GM18858 (cell line): ENCODE data around the gene KRT78.
"Not testable (repeated sequence)": the region's sequence is repeated elsewhere in the genome, so short reads cannot be mapped to it uniquely, and the experiment has no call there.

Experiments
- ATAC-seq: cut with Tn5 transposase; IDR thresholded peaks from one replicate; pipeline ENCODE4 v1.9.1; 2021; ENCODE audit not compliant: unreplicated experiment

Gene KRT78

DNA sequence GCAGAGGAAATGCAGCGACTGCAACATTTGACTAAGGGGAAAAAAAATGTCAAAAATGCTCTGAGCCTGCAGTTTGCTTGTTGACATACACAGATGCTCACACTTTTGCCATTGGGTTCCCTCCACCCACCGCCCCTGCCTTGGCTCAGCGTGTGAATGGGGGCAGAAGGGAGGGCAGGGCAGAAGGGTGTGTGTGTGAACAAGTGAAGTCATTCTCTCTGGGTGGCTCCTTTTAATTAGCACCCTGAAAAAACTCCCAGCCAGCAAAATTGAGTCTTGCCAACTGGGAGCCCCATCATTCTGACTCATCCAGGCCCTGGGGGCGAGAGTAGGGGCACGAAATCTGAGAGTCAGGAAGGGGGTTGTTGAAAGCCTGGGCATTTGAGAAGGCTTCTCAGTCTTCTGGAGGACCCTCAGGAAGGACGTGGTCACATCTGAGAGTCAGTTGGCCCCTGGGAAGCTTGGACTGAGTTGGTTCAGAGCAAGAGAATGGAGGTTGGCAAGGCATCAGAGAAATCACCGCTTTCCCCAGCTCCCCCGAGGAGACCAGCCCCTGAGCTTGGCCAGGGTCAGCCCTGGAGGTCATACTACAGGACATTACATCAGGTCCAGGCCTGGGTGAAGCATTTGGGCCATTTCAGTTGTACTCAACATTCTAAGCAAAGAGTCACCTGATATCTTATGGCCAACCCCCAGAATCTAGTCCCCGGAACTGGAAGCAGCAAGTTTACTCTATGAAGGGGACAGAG, 22.7 kb upstream of the KRT78 start:
- no peak for ATAC-seq

DNA sequence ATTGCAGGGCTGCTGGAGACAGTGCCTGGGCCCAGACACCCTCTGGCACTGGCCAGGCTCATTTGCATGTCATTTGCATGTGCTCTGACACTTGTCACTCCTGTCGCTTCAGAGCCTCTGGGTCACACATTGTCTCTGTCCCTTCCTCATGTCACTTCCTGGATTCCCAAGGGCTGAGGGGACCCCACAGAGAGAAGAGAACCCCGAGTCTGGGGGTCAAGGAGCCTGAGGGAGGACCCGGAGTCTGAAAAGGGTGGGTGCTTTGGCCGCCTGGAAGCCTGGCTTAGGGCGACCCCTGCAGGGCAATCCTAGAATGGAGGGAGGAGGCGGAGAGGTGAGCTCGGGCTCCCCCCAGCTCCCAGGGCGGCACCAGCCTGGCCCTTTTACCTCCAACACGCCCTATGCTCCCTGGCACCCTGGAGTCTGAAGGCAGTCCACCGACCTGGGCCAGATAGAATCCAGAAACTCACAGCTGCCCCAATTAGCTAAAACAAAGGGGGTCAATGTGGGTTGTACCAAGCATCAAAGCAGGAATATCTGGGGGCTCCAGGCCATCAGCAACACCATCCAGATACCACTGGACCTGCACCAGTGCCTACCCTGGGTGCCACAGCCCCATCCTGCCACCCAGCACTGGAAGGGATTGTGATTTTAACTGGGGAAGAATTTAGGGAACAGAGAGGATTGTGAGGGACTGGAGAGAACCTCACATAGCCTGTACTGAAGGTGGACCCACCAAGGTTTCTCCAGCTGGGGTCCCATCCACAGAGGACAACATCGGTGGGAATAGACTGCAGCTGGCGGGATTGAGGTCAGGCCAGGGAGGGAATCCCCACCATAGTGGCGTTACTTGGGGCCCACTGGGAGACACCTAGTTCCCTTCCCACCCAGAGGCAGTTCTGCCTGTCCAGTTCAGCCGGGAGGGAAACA, 21.8 kb upstream of the KRT78 start:
- no peak for ATAC-seq

DNA sequence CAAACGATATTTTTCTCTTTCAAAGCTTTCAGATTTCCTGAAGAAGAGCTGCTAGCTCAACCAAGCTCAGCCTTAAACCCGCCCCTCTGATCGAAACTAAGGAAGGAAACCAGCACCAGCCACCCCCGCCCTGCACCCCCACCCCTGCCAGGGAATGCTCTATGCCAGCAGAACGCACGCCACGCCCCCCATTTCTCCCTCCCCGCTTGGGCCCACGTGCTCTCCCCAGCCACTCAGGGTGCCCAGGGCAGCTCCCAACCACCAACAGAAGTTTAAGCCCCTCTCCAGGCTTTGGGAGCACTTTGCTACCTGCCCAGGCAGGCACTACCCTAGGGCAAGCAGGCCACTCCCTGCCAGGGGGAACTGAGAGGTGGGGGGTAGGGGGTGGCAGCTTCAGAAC, 18.8 kb upstream of the KRT78 start:
- ATAC-seq = no peak

DNA sequence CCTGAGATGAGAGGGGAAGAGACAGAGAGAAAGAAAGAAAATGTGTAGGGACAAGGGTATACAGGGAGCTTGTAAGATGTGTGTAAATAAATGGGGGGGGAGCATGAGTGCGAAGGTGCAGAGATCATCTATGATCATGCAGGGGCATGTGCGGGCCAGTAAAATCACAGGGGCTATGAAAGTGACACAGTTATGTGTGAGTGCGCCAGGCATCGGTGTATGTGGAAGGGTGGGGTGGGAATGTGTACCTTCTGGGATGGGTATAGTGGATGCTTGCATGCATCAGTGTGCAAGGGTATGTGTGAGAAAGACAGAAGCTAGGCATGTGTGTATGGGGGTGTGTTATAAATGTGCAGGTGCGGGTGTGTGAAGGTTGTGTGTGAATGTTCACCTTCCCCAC, 18.4 kb upstream of the KRT78 start:
- no peak for ATAC-seq

DNA sequence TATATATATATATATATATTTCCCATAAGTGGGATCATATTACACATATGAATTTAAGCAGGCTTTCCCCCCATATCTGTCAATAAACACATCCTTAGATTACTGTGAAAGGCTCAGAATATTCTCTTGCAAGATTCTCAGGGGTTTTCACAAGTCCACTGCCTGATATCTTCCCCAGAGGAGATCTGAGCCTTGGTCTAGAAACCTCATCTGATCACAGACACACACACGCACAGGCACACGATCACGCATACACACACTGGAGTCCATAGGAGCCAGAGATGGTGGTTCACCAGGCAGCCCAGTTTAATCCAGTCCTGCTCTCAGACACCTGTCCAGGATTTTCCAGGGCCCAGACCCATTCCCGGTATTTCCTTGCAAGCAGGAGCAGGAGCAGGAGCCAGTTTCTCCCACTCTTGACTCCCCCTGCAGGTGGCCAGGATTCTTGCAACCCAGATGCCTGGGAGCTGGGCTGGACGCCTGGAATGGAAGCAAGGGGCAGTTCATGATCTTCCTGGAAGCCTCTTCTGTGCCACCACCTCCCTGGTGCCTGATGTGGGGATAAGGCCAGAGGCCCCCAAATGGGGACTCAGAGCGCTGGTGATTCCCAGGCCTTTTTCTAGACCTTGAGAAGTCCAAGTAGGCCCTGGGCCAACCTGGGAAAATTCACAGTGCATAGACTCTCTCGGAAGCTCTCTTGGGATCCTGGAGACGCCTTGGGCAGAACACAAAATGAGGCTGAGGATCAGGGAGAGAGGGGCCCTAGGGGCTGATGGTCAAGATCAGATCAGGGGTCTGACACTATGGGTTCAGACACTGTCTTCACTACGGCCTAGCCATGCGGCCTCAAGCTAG, 16.5 kb upstream of the KRT78 start:
- ATAC-seq = no peak

DNA sequence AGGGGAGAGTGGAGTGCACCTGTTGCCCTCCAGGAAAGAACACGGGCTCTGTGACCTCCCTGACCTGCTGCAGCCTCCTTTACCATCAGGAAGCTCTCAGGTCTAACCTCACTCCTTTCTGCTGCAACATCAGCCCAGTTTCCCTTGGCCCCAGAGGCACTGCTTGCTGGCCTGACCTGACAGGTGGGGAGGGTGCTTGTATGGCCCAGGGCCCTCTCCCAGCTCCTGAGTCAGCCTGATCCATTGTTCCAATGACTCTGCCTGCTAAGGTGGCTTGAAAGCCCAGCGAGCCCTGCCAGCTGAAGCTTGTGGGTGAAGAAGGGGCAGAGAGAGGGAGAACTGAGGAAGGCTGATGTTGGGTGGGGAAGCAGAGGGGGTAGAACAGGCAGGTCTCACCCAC, 13.2 kb upstream of the KRT78 start:
- ATAC-seq = no peak

DNA sequence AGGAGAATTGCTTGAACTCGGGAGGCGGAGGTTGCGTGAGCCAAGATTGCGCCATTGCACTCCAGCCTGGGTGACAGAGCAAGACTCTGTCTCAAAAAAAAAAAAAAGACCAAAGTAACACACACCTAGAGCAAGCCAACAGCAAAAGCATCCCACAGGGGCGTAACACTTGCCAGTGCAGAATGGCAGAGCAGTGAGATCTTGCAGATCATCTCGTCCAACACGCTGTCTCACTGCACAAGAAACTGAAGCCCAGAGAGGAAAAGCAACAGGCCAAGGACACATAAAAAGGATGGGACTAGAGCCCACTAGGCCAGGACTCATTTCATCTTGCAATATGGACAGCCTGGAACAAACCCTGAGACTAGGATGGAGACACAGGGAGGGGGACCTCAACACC, 12.7 kb upstream of the KRT78 start:
- no peak for ATAC-seq

DNA sequence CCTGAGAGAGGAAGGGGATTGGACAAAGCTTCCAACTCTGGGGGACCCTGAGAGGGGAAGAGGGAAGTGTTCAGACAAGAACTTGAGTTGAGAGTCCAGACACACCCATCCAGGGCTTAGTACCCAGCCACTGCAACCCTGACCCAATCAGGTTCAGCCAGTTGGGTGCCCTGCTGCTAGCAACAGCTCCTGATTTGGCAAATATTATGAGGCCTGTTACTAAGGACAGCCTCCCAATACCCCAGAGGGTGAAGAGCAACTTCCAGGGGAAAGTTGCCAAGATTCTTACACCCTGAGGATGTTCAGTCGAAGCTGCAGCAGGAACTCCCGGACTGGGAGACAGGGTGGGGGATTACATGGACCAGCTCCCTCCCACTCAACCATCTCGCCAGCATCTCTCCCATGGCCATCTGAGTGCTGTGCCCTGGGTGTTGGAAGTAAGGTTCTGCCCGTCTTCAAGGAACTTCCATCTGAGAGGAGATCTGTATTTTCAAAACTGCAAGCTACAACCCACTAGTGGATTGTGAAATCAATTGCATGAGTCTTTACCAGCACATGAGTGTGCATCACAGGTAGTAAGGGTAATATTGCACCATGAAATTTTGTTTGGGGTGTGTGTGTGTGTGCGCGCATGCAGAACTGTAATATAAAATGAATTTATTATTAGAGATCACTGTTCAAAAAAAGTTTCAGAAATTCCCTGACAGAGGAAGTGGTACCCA, 11.5 kb upstream of the KRT78 start:
- ATAC-seq = no peak

DNA sequence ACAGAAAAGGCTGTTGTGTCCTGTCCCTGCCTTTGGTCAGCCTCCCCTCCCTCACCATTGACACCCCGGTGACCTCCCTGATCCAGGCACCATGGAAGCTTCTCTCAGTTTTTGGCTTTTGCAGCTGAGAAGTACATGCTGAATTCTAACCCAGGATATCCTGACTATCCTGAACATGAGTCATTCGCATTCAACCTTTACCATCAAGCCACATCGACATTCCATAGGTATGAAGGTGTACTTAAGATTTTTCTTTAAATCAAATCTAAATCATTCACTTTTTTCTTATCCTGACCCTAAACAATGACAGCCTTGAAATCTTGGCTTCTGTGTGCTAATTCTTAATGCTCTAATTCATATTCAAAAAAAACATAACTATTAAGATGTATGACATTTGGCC, 8.7 kb upstream of the KRT78 start:
- ATAC-seq = no peak

DNA sequence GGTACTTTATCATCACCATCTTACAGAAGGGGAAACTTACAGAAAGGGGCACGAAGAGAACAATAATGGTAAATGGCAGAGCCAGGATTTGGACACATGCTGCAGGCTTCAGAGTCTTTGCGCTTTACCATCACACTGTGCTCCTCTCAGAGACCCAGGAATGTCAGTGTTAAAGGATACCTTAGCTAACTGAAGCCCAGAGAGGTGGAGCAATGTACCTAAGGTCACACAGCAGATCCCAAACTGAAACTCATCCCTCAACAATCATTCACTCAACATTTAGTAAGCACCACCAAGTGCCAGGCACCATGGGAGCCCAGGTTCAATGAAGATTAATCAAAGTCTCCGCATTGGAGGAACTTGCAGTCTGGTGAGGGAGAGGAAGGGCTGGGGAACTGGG, 8.0 kb upstream of the KRT78 start:
- no peak for ATAC-seq

DNA sequence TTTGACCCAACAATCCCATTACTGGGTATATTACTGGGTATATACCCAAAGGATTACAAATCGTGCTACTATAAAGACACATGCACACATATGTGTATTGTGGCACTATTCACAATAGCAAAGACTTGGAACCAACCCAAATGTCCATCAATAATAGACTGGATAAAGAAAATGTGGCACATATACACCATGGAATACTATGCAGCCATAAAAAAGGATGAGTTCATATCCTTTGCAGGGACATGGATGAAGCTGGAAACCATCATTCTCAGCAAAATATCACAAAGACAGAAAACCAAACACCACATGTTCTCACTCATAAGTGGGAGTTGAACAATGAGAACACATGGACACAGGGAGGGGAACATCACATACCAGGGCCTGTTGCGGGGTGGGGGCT, 7.3 kb upstream of the KRT78 start:
- ATAC-seq = not testable (repeated sequence)

DNA sequence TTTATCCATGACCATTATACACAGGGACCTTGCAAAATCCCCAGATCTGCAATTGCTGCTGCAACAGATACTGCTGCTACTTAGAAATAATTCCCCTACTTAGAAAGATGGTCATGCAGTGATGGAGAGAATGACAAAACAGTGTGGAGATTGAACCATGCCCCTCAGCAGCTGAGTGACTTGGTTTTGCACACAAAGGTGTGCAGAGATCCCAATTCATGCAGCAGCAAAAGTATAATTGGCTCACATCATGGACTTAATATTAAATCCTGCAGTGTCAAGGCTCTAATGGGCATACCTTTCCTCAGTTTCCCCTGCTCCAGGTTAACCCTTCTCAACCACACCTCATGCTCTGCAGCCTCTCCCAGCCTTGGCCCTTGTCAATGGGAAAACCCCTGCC, 3.0 kb upstream of the KRT78 start:
- ATAC-seq = no peak

DNA sequence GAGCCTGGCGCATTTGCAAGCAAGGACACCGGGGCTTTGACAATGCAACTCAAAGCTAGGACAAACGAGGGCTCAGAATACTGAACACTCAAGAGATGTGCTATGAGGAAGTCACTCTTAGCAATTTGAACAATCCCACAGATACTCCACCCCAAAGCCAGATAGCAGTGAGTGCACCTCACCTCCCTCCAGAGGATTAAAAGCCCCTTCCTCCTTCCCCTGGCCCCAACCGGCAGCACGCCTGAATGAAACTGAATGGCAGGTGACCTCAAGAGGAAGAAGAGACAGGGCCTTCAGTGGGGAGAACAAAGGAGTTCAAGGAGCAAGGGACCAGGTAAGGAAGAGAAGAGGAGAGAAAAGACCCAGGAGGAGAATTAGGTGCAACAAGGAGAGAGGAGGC, 1.9 kb upstream of the KRT78 start:
- ATAC-seq = no peak

DNA sequence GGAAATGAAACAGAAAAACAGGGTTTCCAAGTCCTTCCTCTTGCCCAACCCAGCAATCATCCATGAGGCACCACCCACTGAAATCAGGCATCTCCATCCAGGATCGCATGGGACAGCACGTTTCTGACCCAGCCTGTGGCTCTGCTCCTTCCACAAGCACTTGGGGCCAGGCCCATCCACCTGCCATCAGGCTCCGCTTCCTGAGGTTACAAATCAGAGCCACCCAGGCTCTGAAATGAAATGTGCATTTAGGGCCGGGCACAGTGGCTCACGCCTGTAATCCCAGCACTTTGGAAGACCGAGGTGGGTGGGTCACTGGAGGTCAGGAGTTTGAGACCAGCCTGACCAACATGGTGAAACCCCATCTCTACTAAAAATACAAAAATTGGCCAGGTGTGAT, 717 bp upstream of the KRT78 start:
- no peak for ATAC-seq

DNA sequence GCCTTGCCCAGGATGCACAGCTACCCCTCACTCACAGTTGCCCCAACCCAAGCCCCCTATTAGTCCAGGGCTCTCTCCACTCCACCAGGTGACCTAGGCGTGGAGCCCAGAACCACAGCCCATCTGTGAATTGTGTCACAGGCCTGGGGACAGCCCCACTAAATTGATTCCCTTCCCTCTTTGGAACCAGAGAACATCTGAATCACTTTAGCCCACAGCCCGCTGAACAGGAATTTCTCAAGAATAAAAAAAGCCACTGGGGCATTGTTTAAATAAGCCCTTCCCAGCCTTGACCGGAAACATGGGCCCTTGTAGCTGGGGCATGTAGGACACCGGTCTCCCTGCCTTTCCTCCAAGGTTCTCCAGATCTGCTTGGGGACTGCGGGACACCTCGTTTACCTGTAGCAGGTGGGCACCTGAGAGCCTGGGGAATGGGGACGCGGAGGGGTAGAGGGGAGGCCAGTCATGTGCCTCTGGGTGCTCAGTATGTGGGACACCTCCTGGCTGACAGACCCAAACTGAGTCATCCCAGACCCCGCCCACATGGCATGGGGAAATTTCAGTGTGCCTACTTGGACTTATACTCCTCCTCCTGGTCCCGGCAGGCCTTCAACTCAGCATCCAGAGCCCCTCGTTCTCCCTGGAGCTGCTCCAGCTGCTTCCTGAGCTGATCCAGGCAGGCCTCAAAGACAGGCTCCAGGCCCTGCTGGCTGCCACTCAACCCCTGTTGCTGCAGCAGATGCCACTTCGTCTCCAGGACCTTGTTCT, 1.3 kb downstream of the KRT78 start:
- ATAC-seq = no peak

DNA sequence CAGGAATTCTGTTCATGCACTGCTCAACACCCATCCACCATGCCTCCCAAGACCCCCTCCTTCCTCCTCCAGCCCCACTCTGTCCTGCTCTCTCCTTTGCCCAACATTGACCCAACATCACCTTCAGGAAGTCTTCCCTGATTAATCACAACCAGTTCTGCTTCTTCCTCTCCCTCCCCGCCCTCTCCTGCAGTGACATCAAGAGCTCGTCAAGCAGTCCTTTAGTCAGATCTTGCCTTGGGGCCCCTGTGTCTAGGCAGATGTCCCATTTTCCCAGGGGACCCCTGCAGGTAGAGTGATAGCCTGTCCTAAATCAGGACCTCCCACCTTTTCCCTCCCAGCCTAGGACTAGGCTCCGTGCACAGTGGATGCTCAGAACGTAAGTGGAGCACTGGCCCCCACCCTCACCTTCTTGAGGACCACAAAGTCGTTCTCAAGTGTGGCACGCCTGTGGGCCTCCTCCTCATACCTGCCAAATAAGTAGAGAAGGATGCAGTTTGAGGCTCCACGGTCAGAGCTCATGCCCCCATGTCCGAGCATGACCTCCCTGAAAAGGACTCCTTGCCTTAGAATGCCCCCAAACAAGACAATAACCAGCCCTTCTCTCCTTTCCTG, 2.3 kb downstream of the KRT78 start:
- ATAC-seq = no peak

DNA sequence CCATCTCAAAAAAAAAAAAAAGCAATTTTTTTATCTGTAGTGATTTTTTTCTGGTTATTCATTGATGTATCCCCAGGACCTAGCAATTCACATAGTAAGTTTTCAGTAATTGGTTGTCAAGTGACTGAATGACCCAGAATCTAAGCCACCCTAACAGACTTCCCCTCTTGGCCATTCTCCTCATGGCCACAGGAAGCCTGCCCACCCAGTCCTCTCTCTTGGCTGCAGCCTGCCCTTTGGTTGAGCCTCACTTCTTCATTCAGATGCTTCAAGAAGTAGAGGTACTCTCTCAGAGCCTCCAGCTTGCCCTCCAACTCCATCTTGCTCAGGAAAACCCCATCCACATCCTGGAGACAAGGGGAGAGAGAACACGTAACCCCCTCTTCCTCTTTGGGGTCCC, 2.8 kb downstream of the KRT78 start:
- ATAC-seq = no peak

DNA sequence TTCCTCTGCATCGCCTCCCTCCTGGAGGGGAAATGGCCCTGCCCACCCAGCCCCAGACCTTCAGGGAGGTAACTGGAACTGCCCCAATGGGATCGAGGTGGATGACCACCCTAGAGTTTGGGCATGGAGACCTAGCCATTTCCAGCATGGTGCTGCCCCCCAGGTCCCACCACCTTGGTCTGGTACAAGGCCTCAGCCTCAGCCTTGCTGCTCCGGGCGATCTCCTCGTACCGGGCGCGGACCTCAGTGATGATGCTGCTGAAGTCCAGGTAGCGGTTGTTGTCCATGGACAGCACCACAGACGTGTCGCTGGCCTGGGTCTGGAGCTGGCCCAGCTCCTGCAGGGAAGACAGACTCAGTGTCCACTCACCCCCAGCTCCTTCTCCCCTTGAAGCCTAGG, 4.4 kb downstream of the KRT78 start:
- ATAC-seq = no peak

DNA sequence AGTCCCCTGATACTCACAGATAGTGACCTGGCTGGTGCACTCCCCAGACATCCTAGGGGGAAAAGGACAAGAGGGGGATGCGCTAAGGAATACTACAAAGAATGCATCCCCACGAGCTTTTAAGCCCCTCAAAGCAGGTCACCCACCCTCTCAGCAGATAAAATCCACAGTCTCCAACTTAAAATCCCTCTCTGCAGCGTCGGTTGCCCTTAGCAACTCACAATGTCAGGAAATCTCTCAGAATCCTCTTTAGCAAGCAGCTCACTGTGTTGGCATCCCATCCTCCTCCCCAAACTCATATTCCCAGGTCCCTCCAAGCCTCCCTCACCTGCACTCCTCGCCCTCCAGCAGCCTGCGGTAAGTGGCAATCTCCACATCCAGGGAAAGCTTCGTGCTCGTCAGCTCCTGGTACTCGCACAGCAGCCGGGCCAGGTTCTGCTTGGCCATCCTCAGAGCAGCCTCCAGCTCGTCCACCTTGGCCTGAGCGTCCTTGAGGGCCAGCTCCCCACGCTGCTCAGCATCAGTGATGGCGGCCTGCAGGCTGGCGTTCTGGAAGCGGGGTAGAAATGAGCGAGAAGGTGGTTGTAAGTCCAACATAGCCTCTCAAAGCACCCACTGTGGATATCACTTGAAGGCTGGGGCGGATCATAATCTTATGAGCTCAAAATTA, 9.2 kb downstream of the KRT78 start:
- no peak for ATAC-seq
